DMS 273 (cell line): ENCODE results near the gene POLR2H.

Experiments used
- DNase-seq: peaks from one replicate; lab custom pipeline; 2025; ENCODE audit not compliant: unreplicated experiment; lab: John Stamatoyannopoulos, UW

Gene POLR2H

DNA sequence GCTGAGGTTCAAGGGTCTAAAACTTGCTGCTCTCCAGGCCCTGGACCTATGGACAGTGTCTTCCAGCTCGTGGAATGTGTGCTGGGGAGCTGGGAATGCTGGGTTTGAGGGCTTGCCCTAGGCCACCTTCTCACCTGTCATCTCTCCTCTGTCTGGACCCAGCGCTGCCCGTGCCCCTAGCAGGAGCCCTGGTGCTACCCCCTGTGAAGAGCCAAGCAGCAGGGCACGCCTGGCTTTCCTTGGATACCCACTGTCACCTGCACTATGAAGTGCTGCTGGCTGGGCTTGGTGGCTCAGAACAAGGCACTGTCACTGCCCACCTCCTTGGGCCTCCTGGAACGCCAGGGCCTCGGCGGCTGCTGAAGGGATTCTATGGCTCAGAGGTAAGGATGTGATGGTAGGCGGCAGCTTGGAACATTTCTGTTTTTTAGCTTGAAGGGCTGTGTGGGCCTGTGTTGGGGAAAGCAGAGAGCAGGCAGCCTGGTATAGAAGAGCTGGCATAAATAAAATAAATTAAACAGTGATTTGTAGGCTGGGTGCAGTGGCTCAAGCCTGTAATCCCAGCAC is 23.4 kb downstream of the POLR2H start:
- no peak for DNase-seq

DNA sequence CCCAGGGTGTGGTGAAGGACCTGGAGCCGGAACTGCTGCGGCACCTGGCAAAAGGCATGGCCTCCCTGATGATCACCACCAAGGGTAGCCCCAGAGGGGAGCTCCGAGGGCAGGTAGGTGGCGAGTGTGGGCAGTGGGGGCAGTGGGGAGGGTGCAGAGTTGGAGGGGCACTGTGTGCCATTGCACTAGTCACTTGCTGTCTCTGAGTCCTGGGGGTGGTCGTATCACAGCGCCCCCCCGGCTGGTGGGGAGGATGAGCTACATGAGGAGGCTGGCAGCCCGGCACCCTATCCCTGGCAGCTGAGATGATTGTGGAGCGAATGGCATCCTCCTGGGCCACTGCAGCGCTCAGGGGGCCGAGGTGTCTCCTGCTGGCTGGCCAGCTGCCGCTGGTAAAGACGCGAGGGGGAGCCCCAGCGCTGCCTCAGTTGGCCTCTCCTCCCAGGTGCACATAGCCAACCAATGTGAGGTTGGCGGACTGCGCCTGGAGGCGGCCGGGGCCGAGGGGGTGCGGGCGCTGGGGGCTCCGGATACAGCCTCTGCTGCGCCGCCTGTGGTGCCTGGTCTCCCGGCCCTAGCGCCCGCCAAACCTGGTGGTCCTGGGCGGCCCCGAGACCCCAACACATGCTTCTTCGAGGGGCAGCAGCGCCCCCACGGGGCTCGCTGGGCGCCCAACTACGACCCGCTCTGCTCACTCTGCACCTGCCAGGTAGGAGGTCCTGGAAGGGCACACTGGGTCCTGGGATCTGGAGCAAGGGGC is 24.7 kb downstream of the POLR2H start:
- no peak for DNase-seq

DNA sequence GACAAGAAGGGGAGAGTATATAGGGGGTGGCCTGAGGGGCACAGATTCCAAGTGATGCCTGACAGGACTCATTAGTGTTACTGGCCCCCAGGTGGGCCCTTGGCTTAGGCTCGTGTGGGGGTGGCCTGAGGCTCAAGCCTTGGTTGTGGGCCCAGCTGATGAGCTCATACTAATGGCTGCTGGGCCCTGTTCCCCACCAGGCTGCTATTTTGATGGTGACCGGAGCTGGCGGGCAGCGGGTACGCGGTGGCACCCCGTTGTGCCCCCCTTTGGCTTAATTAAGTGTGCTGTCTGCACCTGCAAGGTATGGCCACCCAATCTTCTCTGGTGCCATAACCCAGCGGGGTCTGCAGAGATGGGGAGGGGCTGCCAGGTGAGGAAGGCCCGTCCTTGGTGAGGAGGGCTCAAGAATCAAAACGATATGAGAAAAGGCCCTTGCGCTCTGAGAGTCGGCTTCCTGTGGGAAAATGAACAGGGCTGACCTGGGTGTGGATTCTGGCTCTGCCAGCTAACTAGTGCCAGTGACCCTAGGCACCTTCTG is 25.7 kb downstream of the POLR2H start:
- no peak for DNase-seq

DNA sequence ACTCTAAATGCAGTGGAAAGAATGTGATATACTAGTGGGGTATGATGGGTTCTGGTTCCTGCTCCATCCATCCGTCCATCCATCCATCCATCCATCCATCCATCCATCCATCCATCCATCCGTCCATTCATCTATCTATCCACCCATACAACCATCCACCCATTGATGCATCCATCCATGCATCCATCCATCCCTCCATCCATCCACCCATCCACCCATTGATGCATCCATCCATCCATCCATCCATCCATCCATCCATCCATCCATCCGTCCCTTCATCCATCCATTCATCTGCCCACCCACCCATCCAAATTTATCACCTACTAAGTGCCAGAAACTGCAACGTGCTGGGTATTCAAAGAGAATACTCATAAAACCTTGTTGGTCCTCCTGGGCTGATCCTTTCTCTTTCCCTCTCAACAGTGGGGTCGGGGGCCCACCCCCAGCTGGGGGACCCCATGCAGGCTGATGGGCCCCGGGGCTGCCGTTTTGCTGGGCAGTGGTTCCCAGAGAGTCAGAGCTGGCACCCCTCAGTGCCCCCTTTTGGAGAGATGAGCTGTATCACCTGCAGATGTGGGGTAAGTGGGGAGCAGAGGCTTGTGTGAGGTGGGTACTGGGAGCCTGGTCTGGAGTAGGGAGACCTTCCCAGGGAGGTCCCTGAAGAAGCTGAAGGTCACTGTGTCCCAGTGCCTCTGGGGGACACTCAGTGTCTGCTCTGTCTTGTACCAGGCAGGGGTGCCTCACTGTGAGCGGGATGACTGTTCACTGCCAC is 26.8 kb downstream of the POLR2H start:
- no peak for DNase-seq

DNA sequence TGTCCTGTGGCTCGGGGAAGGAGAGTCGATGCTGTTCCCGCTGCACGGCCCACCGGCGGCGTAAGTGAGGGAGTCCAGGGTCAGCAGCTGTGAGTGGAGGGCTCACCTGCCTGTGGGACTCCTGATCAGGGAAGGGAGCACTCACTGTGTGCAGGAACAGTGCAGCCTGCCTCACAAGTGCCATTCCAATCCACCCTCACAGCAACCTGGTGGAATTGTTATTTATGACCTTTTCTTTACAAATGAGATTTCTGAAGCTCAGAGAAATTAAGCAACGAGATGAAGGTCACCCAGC is 27.4 kb downstream of the POLR2H start:
- no peak for DNase-seq

DNA sequence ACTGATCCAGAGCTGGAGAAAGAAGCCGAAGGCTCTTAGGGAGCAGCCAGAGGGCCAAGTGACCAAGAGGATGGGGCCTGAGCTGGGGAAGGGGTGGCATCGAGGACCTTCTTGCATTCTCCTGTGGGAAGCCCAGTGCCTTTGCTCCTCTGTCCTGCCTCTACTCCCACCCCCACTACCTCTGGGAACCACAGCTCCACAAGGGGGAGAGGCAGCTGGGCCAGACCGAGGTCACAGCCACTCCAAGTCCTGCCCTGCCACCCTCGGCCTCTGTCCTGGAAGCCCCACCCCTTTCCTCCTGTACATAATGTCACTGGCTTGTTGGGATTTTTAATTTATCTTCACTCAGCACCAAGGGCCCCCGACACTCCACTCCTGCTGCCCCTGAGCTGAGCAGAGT is 27.9 kb downstream of the POLR2H start:
- DNase-seq: no peak

DNA sequence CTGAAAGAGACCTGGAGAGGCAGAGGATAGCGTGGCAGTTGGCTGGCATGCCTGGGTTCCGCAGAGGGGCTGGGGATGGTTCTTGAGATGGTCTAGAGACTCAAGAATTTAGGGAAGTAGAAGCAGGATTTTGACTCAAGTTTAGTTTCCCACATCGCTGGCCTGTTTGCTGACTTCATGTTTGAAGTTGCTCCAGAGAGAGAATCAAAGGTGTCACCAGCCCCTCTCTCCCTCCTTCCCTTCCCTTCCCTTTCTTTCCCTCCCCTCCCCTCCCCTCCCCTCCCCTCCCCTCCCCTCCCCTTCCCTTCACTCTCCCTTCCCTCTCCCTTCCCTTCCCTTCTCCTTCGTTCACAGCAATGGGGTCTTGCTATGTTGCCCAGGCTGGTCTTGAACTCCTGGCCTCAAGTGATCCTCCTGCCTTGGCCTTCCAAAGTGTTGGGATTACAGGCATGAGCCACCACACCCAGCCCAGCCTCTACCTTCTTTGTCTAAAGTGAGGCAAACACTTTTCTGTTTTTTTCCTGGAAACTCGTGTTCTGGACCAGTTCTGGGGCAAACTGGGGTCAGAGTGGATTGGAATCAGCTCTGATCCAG is 28.5 kb downstream of the POLR2H start:
- DNase-seq: no peak

DNA sequence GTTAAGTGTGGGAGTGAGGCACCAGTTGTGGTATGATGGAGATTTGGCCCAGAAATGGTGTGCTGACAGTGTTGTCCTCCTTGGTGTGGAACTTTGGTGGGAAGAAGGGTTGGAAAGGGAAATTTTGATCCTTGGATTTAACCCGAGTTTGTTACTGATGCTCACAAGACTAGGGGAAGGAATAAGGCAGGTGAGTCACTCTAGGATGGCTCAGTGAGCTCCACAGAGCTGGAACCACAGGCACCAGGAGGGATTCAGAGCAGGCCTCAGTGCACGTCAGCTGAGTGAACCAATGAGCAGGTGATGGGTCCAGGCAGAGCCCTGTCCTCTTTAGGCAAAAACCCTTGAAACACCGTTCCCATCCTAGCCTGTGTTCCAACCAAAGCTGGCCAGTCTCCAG is 29.8 kb downstream of the POLR2H start:
- no peak for DNase-seq

DNA sequence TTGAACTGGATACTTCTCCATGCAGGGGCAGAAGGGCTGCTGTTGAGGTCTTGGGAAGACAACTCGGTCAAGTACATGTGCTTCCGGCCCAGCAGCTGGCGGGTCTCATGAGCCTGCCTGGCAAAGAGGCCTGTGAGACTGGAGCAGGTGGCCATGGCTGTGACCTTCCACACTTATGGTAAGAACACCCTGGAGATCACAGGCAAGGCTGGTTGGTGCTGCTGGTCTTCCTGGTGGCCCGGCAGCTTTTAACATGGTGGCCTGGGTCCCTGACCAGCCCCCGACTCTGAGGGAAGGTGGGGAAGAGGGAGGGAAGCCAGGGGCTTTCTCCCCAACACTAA is 33.8 kb downstream of the POLR2H start:
- peak; percentile 46 for DNase-seq

DNA sequence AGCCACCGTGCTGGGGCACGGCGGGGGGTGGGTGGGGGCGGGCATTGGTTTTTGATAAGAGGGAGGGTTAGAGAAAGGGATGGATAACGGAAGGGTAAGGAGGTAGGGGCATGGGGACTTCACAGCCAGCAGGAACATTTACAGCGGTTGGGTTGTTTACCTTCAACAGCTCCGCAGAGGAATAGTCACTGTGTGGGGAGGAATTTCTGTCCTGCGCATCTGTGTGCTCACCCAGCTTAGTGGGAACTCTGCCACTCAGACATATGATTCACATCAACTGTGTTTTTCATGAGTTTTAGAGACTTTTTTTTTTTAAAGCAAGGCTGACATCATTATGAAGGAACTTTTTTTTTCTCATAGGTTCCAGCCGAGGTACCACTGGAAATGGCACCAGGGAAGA is 37.9 kb downstream of the POLR2H start:
- DNase-seq: peak; percentile 29

DNA sequence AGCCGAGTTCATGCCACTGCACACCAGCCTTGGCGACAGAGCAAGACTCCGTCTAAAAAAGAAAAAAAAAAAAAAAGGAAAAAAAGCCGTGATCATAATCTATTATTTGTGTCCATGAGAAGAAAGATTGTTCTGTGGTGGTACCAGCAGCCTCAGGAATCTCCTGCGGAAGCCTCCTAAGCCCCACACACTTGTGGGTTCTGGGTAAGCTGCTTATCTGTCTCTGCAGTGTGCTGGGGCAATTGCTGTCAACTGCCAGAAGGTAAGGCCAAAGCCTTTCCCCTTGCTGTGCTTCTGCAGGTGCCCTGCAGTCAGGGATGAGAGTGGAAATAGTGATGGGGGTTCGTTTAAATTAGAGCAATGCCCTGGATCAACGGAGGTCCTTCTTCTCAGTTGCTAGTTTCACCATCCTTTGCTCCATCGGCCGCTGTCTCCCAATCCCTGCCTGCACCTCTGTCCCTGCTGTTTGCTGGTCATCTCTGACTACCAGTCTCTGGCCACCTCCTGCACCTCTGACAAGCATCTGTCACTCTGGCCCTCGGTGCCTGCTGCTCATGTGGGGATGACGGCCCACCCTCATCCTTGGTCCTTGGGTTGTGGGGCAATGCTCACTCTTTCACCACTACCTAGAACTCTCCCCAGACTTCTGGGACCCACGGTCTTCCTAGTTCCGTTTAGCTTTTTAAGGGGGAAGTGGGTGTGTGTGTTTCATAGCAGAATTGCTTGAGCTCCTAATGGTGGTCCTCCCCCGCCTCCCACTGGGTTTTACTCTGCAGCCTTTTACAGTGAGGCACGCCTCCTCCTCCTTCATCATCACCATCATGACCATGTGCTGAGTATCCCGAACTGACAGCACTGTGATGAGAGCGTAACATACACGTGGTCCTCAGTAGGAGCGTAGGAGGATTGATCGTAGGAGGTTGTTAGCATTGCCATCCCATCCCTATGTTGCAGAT is 43.8 kb downstream of the POLR2H start:
- no peak for DNase-seq

DNA sequence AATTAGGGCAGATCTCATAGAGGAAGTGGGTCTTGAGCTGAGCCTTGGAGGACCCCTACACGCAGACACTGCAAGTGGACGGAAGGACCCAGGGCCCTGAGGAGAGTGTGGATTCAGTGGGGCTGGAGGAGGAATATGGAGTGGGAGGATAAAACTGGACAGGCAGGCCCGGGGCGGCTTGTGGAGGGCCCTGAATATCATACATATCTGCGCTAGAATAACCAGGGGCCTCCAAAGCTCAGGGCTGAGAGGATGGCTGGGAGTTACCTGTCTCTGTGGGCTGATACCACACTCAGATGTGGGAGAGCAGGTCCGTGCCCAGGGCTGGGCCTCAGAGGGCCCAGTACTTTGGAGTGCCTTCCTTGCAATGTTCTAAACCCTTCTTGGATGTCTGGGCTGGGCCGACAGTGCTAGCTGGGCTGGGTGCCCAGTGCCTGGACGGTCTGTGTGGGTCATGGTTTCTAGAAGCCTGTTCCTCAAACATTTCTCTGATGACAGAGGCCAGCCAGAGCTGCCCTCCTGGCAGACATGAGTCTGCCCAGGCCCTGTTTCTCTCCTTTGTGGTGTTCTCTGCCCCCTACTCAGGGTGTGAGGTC is 47.9 kb downstream of the POLR2H start:
- DNase-seq: no peak

DNA sequence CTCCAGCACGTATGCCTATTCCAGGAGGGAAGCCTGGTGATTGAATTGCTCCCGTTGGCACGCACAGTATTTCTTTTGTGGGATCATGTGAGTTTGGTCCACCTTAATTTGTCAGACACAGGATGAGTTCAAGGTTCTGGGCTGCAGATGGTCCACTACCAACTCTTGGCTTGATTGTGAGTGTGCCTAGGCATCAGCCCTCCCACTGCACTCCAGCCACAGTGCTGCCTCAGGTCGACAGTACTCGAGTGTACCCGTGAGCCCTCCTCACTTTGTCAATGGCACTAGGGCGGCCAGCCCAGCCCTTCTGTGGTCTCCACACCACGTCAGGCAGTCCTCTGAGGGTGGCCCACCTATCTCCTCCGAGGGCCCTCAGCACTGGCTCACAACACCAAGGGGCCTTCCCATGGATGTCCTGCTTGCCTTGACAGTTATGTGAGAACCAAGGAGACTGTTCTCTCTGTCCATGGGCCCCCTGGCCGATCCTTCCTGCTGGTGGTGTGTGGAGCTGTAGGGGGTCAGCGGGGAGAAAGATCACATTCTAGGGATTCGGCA is 48.5 kb downstream of the POLR2H start:
- no peak for DNase-seq

DNA sequence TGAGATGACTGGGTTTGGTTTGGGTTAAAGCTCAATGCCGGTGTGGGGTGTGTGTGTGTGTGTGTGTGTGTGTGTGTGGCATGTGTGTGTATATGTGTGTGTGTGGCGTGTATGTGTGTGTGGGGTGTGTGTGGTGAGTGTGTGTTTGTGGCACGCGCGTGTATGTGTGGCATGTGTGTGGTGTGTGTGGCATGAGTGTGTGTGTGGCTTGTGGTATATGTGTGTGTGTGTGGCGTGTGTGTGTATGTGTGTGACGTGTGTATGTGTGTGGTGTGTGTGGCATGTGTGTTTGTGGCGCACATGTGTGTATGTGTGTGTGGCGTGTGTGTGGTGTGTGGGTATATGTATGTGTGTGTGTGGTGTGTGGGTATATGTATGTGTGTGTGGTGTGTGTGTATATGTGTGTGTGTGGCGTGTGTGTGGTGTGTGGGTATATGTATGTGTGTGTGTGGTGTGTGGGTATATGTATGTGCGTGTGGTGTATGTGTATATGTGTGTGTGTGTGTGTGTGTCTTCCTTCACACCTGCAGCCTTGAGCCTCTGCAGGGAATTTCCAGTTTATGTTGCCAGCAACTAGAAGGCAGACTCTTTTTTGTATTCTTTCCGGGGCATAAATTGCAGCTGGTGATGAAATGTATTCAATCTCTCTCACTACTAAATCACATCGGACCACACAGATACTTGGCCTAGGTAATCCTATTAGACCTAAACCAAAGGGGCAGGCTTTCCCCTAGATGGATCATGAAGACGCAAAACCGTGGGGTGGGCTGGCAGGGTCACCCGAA is 53.1 kb downstream of the POLR2H start:
- DNase-seq: no peak

DNA sequence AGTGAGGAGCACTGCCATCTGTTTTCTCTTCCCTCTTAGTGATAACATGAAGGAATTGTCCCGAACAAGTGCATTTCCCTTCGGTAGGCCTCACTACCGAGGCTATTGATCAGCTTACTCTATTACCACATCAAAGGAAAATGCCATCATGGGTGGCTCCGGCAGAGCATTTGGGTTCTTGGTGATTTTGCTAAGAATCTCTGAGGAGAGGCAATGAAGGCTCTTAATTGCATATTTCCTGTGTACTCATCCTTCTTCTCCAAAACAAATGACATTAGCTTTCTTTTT is 53.6 kb downstream of the POLR2H start:
- no peak for DNase-seq

DNA sequence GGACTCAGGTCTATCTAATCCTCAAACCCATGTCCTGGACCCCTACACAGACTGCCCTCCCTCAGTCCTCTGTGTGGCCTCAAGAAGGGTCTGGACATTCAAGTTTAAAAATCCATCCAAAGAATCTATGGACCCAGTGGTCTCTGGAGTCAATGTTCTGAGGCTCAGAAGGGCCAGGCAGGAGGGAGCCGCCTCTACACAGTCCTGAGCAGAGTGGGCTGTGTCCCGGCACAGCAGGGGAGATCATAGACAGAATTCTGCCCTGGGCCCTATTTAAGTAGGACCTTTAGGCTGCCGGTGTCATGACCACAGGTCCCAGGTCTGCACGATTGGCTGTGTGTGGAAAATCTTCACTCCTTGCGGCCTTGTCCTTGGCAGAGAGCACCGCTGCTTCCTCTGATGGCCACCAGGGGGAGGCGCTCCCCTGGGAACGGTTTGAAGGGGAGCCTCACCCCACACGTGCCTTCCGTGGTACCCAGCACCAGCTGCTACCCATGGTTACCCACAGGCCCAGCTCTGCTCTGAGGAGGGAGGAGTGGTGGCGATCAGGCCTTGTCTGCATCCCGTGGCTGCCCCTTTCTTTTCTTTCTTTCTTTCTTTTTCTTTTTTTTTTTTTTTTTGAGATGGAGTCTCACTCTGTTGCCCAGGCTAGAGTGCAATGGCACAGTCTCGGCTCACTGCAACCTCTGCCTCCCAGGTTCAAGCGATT is 56.3 kb downstream of the POLR2H start:
- peak; percentile 92 for DNase-seq
